RWPE2 (cell line): ENCODE data around the gene MYO1E.

Source experiments
- ATAC-seq: fragments of 200-7000 bp; cut with Tn5 transposase; 3 replicates; pipeline ENCODE4 v1.9.1; 2021; ENCODE audit warnings: low read depth
- DNase-seq: peaks from one replicate; pipeline ENCODE4 v3.0.0-alpha.2; 2020; ENCODE audit warnings: low spot score
- H3K27ac ChIP-seq: fragments of 450-650 bp; 2 replicates; pipeline ENCODE4 v1.5.1; 2017; ENCODE audit warnings: mild to moderate bottlenecking; ENCODE audit not compliant: poor library complexity, severe bottlenecking
- H3K27me3 ChIP-seq: fragments of 250-450 bp; sonication (Bioruptor Pico); 2 replicates; pipeline ENCODE4 v1.5.1; 2021; ENCODE audit warnings: mild to moderate bottlenecking, moderate library complexity; ENCODE audit not compliant: insufficient read depth, poor library complexity, severe bottlenecking
- H3K36me3 ChIP-seq: fragments of 250-450 bp; sonication (Bioruptor Pico); 2 replicates; pipeline ENCODE4 v1.5.1; 2020; ENCODE audit warnings: low read depth, mild to moderate bottlenecking, moderate library complexity
- H3K4me1 ChIP-seq: fragments of 250-450 bp; sonication (Bioruptor Pico); 2 replicates; pipeline ENCODE4 v1.5.1; 2021; ENCODE audit warnings: mild to moderate bottlenecking, moderate library complexity; ENCODE audit not compliant: insufficient read depth, poor library complexity, severe bottlenecking
- H3K4me3 ChIP-seq: fragments of 250-450 bp; sonication (Bioruptor Pico); 2 replicates; pipeline ENCODE4 v1.5.1; 2021; ENCODE audit warnings: mild to moderate bottlenecking, moderate library complexity; ENCODE audit not compliant: severe bottlenecking
- H3K9me3 ChIP-seq: fragments of 250-450 bp; sonication (Bioruptor Pico); 2 replicates; pipeline ENCODE4 v1.5.1; 2021; ENCODE audit warnings: mild to moderate bottlenecking, moderate library complexity; ENCODE audit not compliant: severe bottlenecking
- TF ChIP-seq, protein P1 (sequence below): fragments of 450-650 bp; IDR thresholded peaks from one replicate; pipeline ENCODE4 v1.5.1; 2017; ENCODE audit warnings: mild to moderate bottlenecking, moderate library complexity; ENCODE audit not compliant: poor library complexity, severe bottlenecking

The MYO1E gene

DNA sequence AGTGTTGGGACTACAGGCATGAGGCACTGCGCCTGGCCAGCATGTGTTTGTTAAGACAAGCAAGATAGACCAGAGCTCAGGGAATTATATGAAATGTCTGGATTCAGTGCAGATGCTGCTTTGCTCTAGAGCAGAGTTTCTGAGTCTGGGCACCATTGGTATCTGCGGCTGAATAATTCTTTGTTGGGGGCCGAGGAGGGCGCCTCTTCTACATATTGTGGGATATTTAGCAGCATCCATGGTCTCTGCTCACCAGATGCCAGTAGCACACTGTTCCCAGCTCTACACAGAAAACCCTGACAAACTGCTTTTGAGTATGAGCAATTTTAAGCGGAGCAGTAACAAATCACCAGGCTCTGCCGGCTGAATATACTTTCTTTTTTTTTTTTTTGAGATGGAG lies 169.7 kb downstream of the MYO1E start:
- TF ChIP-seq, protein P1, sequence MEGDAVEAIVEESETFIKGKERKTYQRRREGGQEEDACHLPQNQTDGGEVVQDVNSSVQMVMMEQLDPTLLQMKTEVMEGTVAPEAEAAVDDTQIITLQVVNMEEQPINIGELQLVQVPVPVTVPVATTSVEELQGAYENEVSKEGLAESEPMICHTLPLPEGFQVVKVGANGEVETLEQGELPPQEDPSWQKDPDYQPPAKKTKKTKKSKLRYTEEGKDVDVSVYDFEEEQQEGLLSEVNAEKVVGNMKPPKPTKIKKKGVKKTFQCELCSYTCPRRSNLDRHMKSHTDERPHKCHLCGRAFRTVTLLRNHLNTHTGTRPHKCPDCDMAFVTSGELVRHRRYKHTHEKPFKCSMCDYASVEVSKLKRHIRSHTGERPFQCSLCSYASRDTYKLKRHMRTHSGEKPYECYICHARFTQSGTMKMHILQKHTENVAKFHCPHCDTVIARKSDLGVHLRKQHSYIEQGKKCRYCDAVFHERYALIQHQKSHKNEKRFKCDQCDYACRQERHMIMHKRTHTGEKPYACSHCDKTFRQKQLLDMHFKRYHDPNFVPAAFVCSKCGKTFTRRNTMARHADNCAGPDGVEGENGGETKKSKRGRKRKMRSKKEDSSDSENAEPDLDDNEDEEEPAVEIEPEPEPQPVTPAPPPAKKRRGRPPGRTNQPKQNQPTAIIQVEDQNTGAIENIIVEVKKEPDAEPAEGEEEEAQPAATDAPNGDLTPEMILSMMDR, result no peak
- H3K27ac ChIP-seq, result no peak overlapping the region
- H3K36me3 ChIP-seq, result peaks cover 98% of the 10 kb centered on the region

DNA sequence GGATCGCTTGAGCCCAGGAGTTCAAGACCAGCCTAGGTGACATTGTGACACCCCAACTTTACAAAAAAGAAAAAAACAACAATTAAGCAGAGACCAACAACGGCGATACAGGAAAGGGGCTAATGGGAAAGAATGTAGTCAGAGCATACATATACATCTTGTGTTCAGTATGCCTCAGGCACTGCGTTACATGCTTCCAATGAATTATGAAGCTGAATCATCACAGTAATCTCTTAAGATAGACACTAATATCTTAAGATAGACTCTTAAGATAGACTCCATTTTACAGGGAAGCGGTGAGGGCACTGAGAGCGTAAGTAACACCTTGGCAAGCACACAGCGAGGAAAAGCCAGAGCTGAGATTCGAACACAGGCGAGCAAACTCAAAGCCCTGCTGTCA lies 172.1 kb downstream of the MYO1E start:
- H3K36me3 ChIP-seq, result peaks cover 94% of the 10 kb centered on the region
- ATAC-seq (peak; percentile 60), DNase-seq (peak; percentile 15)
- H3K9me3 ChIP-seq, result no peaks in the 10 kb centered on the region
- H3K4me1 ChIP-seq, result peaks cover 14% of the 10 kb centered on the region
- H3K27ac ChIP-seq, result peak overlapping the region; percentile 67
- no peaks in the 10 kb centered on the region for H3K27me3 ChIP-seq
- H3K4me3 ChIP-seq, result no peak overlapping the region
- TF ChIP-seq, protein P1, result no peak

More for the DNA sequence above, 169.7 kb downstream of the MYO1E start:
- Histone ChIP-seq H3K27me3 (no peaks in the 10 kb centered on the region), H3K4me3 (no peak overlapping the region), H3K4me1 (peaks cover 14% of the 10 kb centered on the region), H3K9me3 (no peaks in the 10 kb centered on the region)
- no peak for DNase-seq
- no peak for ATAC-seq

DNA sequence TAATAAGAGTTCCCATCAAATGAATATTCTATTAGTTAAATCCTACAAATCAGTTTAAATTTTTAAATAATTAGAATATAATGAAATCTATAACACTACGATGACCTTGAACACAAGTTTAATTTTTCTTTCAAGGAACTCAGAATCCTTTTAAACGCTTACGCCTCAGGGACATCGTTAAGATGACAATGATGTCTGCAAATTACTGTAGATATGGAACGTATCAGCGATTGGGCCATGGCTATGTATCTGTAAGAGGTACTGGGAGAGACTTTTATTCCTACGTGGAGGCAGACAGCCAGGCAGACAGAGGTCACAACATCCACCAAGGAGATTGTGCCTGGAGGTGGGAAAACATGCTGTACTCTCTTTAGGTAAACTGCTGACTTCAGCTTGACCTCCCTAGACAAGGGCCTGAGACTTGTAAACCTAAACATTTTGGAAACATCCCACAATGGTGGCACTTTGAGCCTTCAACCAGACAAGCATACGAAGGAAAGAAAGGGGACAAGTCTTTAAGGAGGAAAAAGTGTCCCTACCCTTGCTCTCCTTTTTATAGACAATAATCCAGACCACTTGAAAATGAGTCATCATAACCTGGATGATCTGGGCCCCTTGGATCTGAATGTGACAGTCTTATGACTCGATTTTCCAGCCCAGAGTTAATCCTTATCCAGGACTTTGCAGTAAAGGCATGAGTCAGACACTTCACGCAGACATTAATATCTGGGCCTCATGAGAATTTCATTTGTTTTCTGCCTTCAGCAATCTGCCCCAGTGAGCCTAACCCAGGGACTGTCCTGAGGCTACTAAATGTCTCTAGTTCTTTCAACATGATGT lies 172.8 kb downstream of the MYO1E start:
- no peak overlapping the region for H3K4me3 ChIP-seq
- TF ChIP-seq, protein P1, result no peak
- no peaks in the 10 kb centered on the region for H3K27me3 ChIP-seq
- no peaks in the 10 kb centered on the region for H3K9me3 ChIP-seq
- DNase-seq (peak; percentile 35), ATAC-seq (peak; percentile 83)
- peak overlapping the region; percentile 67 for H3K27ac ChIP-seq
- peaks cover 94% of the 10 kb centered on the region for H3K36me3 ChIP-seq
- peaks cover 14% of the 10 kb centered on the region for H3K4me1 ChIP-seq

DNA sequence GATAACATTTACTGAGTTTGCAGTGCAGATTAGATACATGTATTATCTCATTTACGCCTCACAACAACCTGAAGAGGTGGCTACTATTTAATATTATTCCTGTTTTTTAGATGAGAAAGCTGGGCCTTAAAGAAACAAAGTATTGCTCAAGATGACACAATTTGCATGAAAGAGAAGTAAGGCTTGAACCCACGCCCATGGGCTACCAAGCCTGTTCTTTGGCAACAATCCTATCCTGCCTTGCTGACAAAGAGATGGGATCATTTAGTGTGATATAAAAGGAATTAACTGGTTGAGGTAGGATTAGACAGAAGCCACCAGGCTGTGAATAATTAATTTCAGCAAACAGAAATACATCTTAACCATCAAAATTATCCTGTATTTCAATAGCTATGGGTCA lies 175.2 kb downstream of the MYO1E start:
- Histone ChIP-seq H3K27ac (no peak overlapping the region), H3K36me3 (peaks cover 94% of the 10 kb centered on the region), H3K27me3 (no peaks in the 10 kb centered on the region), H3K9me3 (no peaks in the 10 kb centered on the region), H3K4me3 (no peak overlapping the region), H3K4me1 (peaks cover 18% of the 10 kb centered on the region)
- TF ChIP-seq, protein P1, result no peak
- DNase-seq (no peak), ATAC-seq (no peak)

DNA sequence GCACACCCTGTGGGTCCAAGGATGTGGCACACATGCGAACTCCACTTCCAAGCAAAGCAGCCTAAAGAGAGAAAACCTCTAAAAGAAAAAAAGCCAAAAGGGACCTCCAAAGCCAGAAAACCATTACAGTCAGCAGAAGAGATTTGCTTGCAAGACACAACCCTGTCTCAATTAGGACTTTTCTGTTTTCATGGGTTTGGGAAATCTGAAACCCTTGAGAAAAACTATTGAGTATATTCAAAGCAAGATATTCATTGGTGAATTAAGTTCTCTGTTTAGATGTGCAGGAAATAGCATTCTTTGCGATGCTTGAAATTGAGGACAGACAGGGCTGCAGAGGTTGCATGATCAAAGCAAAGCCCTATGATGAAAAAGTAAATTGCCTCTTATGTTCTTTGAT lies 176.3 kb downstream of the MYO1E start:
- no peaks in the 10 kb centered on the region for H3K9me3 ChIP-seq
- TF ChIP-seq, protein P1, result no peak
- no peaks in the 10 kb centered on the region for H3K27me3 ChIP-seq
- DNase-seq (no peak), ATAC-seq (no peak)
- H3K4me1 ChIP-seq, result peaks cover 26% of the 10 kb centered on the region
- peaks cover 86% of the 10 kb centered on the region for H3K36me3 ChIP-seq
- no peak overlapping the region for H3K27ac ChIP-seq
- no peak overlapping the region for H3K4me3 ChIP-seq
